HEK293 (cell line): ENCODE measurements around the gene ASPSCR1.
A peak's percentile ranks its signal among the peaks of the same experiment; 100 is the strongest.

Source experiments
- CTCF ChIA-PET: fragments of 350-600 bp; formaldehyde crosslinking; extraction: SDS; loops from one replicate; lab custom pipeline; 2021; ENCODE audit warnings: antibody characterized with exemption; lab: Yijun Ruan, JAX
- POLR2A ChIA-PET: fragments of 300-600 bp; formaldehyde crosslinking; extraction: SDS; loops from one replicate; lab custom pipeline; 2020; ENCODE audit warnings: antibody characterized with exemption, inconsistent platforms; lab: Yijun Ruan, JAX
- H3K27ac ChIP-seq: fragments of 200-500 bp; sonication (Bioruptor generic); 2 replicates; pipeline ENCODE4 v1.5.1; 2014; ENCODE audit warnings: low read depth, low read length, control low read depth, inconsistent platforms; ENCODE audit errors: extremely low read depth
- H3K36me3 ChIP-seq, 2 experiments: fragments of 200-500 bp in 1 of 2; sonication (Bioruptor generic) in 1 of 2; 1 replicate in 1 of 2; 2 replicates in 1 of 2; pipeline ENCODE4 v1.5.1; 2014 to 2017; ENCODE audit warnings: inconsistent platforms in 2 of 2, low read length in 2 of 2; ENCODE audit not compliant: control insufficient read depth in 2 of 2, insufficient read depth in 1 of 2
- H3K4me1 ChIP-seq: fragments of 200-500 bp; sonication (Bioruptor generic); 2 replicates; pipeline ENCODE4 v1.5.1; 2014; ENCODE audit warnings: mild to moderate bottlenecking, low read length, inconsistent platforms; ENCODE audit not compliant: control insufficient read depth, insufficient read depth
- H3K4me3 ChIP-seq: 2 replicates; pipeline ENCODE4 v1.5.1; 2011; ENCODE audit warnings: low read depth, mild to moderate bottlenecking, control low read depth, low read length, moderate library complexity
- H3K9me3 ChIP-seq: fragments of 200-500 bp; sonication (Bioruptor generic); 2 replicates; pipeline ENCODE4 v1.5.1; 2014; ENCODE audit warnings: low read depth, low read length, inconsistent platforms; ENCODE audit not compliant: control insufficient read depth, insufficient read depth
- EGR2 ChIP-seq: fragments of 450-650 bp; formaldehyde crosslinking; IDR thresholded peaks from 2 replicates; pipeline ENCODE4 v1.5.1; 2016; ENCODE audit warnings: low read depth, missing biosample characterization, missing genetic modification characterization
- FEZF1 ChIP-seq: fragments of 450-650 bp; formaldehyde crosslinking; IDR thresholded peaks from 2 replicates; pipeline ENCODE4 v1.5.1; 2016; ENCODE audit warnings: missing biosample characterization, missing genetic modification characterization
- HOXA7 ChIP-seq: sonication (generic); formaldehyde crosslinking; IDR thresholded peaks from 2 replicates; pipeline ENCODE4 v1.8.1; 2022; ENCODE audit warnings: missing genetic modification reagents, borderline replicate concordance
- IKZF3 ChIP-seq: fragments of 450-650 bp; IDR thresholded peaks from 2 replicates; pipeline ENCODE4 v1.5.0; 2018; ENCODE audit warnings: missing biosample characterization, mild to moderate bottlenecking, missing genetic modification characterization, moderate library complexity
- KLF16 ChIP-seq: fragments of 450-650 bp; formaldehyde crosslinking; IDR thresholded peaks from 2 replicates; pipeline ENCODE4 v1.5.1; 2017; ENCODE audit warnings: missing biosample characterization, missing genetic modification characterization
- KLF8 ChIP-seq: fragments of 450-650 bp; formaldehyde crosslinking; IDR thresholded peaks from 2 replicates; pipeline ENCODE4 v1.5.1; 2016; ENCODE audit warnings: missing biosample characterization, missing genetic modification characterization
- KLF9 ChIP-seq: fragments of 450-650 bp; formaldehyde crosslinking; IDR thresholded peaks from 2 replicates; pipeline ENCODE4 v1.5.1; 2016; ENCODE audit warnings: missing biosample characterization, missing genetic modification characterization, low read depth
- SP2 ChIP-seq: fragments of 450-650 bp; formaldehyde crosslinking; IDR thresholded peaks from 2 replicates; pipeline ENCODE4 v1.5.1; 2016; ENCODE audit warnings: missing biosample characterization, missing genetic modification characterization
- SP3 ChIP-seq: fragments of 450-650 bp; formaldehyde crosslinking; IDR thresholded peaks from 2 replicates; pipeline ENCODE4 v1.5.1; 2016; ENCODE audit warnings: missing biosample characterization, missing genetic modification characterization
- SP7 ChIP-seq: fragments of 450-650 bp; formaldehyde crosslinking; IDR thresholded peaks from 2 replicates; pipeline ENCODE4 v1.5.1; 2016; ENCODE audit warnings: missing biosample characterization, missing genetic modification characterization
- YY1 ChIP-seq: fragments of 450-650 bp; formaldehyde crosslinking; IDR thresholded peaks from 2 replicates; pipeline ENCODE4 v1.5.1; 2018; ENCODE audit warnings: missing biosample characterization, missing genetic modification characterization
- YY2 ChIP-seq: fragments of 450-650 bp; formaldehyde crosslinking; IDR thresholded peaks from 2 replicates; pipeline ENCODE4 v1.5.1; 2016; ENCODE audit warnings: missing biosample characterization, missing genetic modification characterization
- ZBTB7A ChIP-seq: fragments of 450-650 bp; formaldehyde crosslinking; IDR thresholded peaks from 2 replicates; pipeline ENCODE4 v1.5.1; 2016; ENCODE audit warnings: low read depth, missing biosample characterization, missing genetic modification characterization
- ZNF184 ChIP-seq: fragments of 450-650 bp; IDR thresholded peaks from 2 replicates; pipeline ENCODE4 v1.5.1; 2018; ENCODE audit warnings: missing biosample characterization, mild to moderate bottlenecking, missing genetic modification characterization
- ZNF202 ChIP-seq: fragments of 450-650 bp; formaldehyde crosslinking; IDR thresholded peaks from 2 replicates; pipeline ENCODE4 v1.5.1; 2016; ENCODE audit warnings: missing biosample characterization, missing genetic modification characterization, borderline replicate concordance
- ZNF223 ChIP-seq: fragments of 450-650 bp; formaldehyde crosslinking; IDR thresholded peaks from 2 replicates; pipeline ENCODE4 v1.5.1; 2016; ENCODE audit warnings: missing biosample characterization, missing genetic modification characterization
- ZNF239 ChIP-seq: fragments of 450-650 bp; formaldehyde crosslinking; IDR thresholded peaks from 2 replicates; pipeline ENCODE4 v1.5.1; 2016; ENCODE audit warnings: missing biosample characterization, missing genetic modification characterization
- ZNF449 ChIP-seq: fragments of 450-650 bp; formaldehyde crosslinking; IDR thresholded peaks from 2 replicates; pipeline ENCODE4 v1.5.1; 2017; ENCODE audit warnings: missing biosample characterization, mild to moderate bottlenecking, missing genetic modification characterization, moderate library complexity
- ZNF555 ChIP-seq: fragments of 450-650 bp; formaldehyde crosslinking; conservative IDR thresholded peaks from 2 replicates; pipeline ENCODE4 v1.5.1; 2017; ENCODE audit warnings: missing biosample characterization, mild to moderate bottlenecking, missing genetic modification characterization, inconsistent platforms
- ZNF596 ChIP-seq: fragments of 450-650 bp; IDR thresholded peaks from 2 replicates; pipeline ENCODE4 v1.5.0; 2018; ENCODE audit warnings: missing biosample characterization, mild to moderate bottlenecking, missing genetic modification characterization, moderate library complexity
- ZNF660 ChIP-seq: fragments of 450-650 bp; IDR thresholded peaks from 2 replicates; pipeline ENCODE4 v1.5.1; 2018; ENCODE audit warnings: missing biosample characterization, mild to moderate bottlenecking, missing genetic modification characterization
- ZNF670 ChIP-seq: fragments of 450-650 bp; formaldehyde crosslinking; IDR thresholded peaks from 2 replicates; pipeline ENCODE4 v1.5.1; 2016; ENCODE audit warnings: missing biosample characterization, missing genetic modification characterization, low read depth
- ZNF704 ChIP-seq: fragments of 450-650 bp; formaldehyde crosslinking; IDR thresholded peaks from 2 replicates; pipeline ENCODE4 v1.5.1; 2016; ENCODE audit warnings: missing biosample characterization, missing genetic modification characterization
- ZSCAN30 ChIP-seq: fragments of 450-650 bp; IDR thresholded peaks from 2 replicates; pipeline ENCODE4 v1.5.1; 2018; ENCODE audit warnings: missing biosample characterization, mild to moderate bottlenecking, missing genetic modification characterization, moderate library complexity
- TF ChIP-seq, protein P1 (sequence below): fragments of 450-650 bp; formaldehyde crosslinking; IDR thresholded peaks from 2 replicates; pipeline ENCODE4 v1.5.1; 2016; ENCODE audit warnings: missing biosample characterization, missing genetic modification characterization, borderline replicate concordance
- TF ChIP-seq, protein P2 (sequence below): IDR thresholded peaks from 2 replicates; pipeline ENCODE4 v1.6.1; 2011; ENCODE audit warnings: mild to moderate bottlenecking, low read depth, low read length, borderline replicate concordance
- TF ChIP-seq, protein P3 (sequence below): fragments of 450-650 bp; formaldehyde crosslinking; IDR thresholded peaks from 2 replicates; pipeline ENCODE4 v1.5.1; 2016; ENCODE audit warnings: missing biosample characterization, missing genetic modification characterization
- TF ChIP-seq, protein P4 (sequence below): fragments of 450-650 bp; formaldehyde crosslinking; IDR thresholded peaks from 2 replicates; pipeline ENCODE4 v1.5.1; 2016; ENCODE audit warnings: missing biosample characterization, missing genetic modification characterization

Gene ASPSCR1

DNA sequence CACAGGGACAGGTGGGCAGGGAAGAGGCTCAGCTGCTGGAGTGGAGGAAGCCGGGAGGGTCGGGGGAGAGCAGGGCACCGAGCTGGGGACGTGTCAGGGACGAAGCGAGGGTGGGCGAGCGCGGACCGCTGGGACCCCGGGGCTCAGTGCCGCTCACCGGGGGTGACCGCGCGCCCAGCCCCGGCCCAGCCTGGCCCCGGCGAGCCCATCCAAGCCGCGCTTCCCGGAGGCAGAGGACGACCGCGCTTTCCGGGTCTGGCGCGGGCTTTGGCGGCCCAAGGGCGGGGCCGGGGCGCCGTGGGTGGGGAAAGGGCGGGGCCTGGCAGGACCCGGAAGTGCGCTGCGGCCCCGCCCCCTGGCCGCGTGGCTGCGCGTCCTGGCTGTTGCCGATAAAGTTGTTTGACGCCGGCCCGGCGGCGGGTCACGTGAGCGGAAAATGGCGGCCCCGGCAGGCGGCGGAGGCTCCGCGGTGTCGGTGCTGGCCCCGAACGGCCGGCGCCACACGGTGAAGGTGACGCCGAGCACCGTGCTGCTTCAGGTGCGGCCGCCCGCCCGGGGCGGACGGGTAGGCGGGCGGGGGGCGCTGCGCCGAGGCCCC lies at the start of gene ASPSCR1:
Gene ASPSCR1 (plus strand): TSS at position 419 of the 598 bp plus-strand sequence. CDS start 18 bp downstream, at position 437.
- peaks cover 5% of the 10 kb centered on the region for H3K4me1 ChIP-seq
- ChIA-PET POLR2A (interaction anchor here (0.6 to 1.0 kb wide), 4 partner anchors 9 to 83 kb away, joined by 3 to 4 read pairs (median 4); no protein-coding TSS in a partner anchor), CTCF (interaction anchor here (0.5 to 1.6 kb wide), 4 partner anchors 12 to 60 kb away, joined by 3 to 9 read pairs (median 6); no protein-coding TSS in a partner anchor)
- H3K9me3 ChIP-seq: no peaks in the 10 kb centered on the region
- peaks cover 0 to 17% of the 10 kb centered on the region in 2 experiments; a peak in 2 of 3 replicates for H3K36me3 ChIP-seq
- H3K27ac ChIP-seq: peak within 1 kb of the TSS; percentile 81
- peak within 1 kb of the TSS; percentile 67 for H3K4me3 ChIP-seq
- TF ChIP-seq ZNF202 (tag by site-specific recombination) (no peak), ZNF223 (0 out of 2 replicates have a peak, but pooled peaks have one; percentile 42), KLF8 (tag by site-specific recombination) (peak; percentile 94), FEZF1 (tag by site-specific recombination) (no peak), EGR2 (tag by site-specific recombination) (0 out of 2 replicates have a peak, but pooled peaks have one; percentile 4), SP3 (tag by site-specific recombination) (peak; percentile 91), KLF9 (tag by site-specific recombination) (peak; percentile 85), HOXA7 (CRISPR knock-in tag) (no peak), ZBTB7A (peak; percentile 46; the same call in 1 of the 2 replicates), YY2 (tag by site-specific recombination) (peak; percentile 73; the same call in 1 of the 2 replicates), ZNF660 (peak; percentile 95), ZSCAN30 (tag by site-specific recombination) (peak; percentile 96), ZNF555 (tag by site-specific recombination) (no peak), ZNF449 (peak; percentile 86; the same call in 1 of the 2 replicates), ZNF239 (tag by site-specific recombination) (0 out of 2 replicates have a peak, but pooled peaks have one; percentile 30), YY1 (peak; percentile 93), KLF16 (peak; percentile 82; the same call in 1 of the 2 replicates), ZNF670 (tag by site-specific recombination) (no peak), ZNF704 (tag by site-specific recombination) (peak; percentile 96), SP2 (tag by site-specific recombination) (peak; percentile 41; the same call in 1 of the 2 replicates), IKZF3 (tag by site-specific recombination) (peak; percentile 77), ZNF596 (no peak), SP7 (tag by site-specific recombination) (0 out of 2 replicates have a peak, but pooled peaks have one; percentile 31), ZNF184 (tag by site-specific recombination) (peak; percentile 77; the same call in 1 of the 2 replicates)
- TF ChIP-seq, protein P1, sequence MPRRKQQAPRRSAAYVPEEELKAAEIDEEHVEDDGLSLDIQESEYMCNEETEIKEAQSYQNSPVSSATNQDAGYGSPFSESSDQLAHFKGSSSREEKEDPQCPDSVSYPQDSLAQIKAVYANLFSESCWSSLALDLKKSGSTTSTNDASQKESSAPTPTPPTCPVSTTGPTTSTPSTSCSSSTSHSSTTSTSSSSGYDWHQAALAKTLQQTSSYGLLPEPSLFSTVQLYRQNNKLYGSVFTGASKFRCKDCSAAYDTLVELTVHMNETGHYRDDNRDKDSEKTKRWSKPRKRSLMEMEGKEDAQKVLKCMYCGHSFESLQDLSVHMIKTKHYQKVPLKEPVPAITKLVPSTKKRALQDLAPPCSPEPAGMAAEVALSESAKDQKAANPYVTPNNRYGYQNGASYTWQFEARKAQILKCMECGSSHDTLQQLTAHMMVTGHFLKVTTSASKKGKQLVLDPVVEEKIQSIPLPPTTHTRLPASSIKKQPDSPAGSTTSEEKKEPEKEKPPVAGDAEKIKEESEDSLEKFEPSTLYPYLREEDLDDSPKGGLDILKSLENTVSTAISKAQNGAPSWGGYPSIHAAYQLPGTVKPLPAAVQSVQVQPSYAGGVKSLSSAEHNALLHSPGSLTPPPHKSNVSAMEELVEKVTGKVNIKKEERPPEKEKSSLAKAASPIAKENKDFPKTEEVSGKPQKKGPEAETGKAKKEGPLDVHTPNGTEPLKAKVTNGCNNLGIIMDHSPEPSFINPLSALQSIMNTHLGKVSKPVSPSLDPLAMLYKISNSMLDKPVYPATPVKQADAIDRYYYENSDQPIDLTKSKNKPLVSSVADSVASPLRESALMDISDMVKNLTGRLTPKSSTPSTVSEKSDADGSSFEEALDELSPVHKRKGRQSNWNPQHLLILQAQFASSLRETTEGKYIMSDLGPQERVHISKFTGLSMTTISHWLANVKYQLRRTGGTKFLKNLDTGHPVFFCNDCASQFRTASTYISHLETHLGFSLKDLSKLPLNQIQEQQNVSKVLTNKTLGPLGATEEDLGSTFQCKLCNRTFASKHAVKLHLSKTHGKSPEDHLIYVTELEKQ: no peak
- TF ChIP-seq, protein P2, sequence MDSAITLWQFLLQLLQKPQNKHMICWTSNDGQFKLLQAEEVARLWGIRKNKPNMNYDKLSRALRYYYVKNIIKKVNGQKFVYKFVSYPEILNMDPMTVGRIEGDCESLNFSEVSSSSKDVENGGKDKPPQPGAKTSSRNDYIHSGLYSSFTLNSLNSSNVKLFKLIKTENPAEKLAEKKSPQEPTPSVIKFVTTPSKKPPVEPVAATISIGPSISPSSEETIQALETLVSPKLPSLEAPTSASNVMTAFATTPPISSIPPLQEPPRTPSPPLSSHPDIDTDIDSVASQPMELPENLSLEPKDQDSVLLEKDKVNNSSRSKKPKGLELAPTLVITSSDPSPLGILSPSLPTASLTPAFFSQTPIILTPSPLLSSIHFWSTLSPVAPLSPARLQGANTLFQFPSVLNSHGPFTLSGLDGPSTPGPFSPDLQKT: peak; percentile 62; the same call in 1 of the 2 replicates
- TF ChIP-seq, protein P3, sequence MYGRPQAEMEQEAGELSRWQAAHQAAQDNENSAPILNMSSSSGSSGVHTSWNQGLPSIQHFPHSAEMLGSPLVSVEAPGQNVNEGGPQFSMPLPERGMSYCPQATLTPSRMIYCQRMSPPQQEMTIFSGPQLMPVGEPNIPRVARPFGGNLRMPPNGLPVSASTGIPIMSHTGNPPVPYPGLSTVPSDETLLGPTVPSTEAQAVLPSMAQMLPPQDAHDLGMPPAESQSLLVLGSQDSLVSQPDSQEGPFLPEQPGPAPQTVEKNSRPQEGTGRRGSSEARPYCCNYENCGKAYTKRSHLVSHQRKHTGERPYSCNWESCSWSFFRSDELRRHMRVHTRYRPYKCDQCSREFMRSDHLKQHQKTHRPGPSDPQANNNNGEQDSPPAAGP: 0 out of 2 replicates have a peak, but pooled peaks have one; percentile 52
- TF ChIP-seq, protein P4, sequence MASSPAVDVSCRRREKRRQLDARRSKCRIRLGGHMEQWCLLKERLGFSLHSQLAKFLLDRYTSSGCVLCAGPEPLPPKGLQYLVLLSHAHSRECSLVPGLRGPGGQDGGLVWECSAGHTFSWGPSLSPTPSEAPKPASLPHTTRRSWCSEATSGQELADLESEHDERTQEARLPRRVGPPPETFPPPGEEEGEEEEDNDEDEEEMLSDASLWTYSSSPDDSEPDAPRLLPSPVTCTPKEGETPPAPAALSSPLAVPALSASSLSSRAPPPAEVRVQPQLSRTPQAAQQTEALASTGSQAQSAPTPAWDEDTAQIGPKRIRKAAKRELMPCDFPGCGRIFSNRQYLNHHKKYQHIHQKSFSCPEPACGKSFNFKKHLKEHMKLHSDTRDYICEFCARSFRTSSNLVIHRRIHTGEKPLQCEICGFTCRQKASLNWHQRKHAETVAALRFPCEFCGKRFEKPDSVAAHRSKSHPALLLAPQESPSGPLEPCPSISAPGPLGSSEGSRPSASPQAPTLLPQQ (tag by site-specific recombination): peak; percentile 59; the same call in 1 of the 2 replicates
